Activated CD4-positive, alpha-beta T cell treated with anti-CD3 and anti-CD28 coated beads for 24 hours (primary cell): ENCODE results near the gene USP20.

Experiments
- DNase-seq, 2 donors: peaks; one replicate each; pipeline ENCODE4 v3.0.0-alpha.2; 2020; ENCODE audit warnings: low read depth in 2 of 2

The USP20 gene

GRCh38 chr9:129875181-129875611, 39.9 kb downstream of the USP20 start:
- no peak for DNase-seq

- DNase-seq: no peak
Observed at GRCh38 chr9:129875687-129876395, 40.6 kb downstream of the USP20 start.

GRCh38 chr9:129876815-129877214, 41.6 kb downstream of the USP20 start:
- no peak for DNase-seq

- DNase-seq: no peak
Observed at GRCh38 chr9:129878291-129878690, 43.0 kb downstream of the USP20 start.

GRCh38 chr9:129879103-129879699, 43.9 kb downstream of the USP20 start:
- DNase-seq: no peak

GRCh38 chr9:129879991-129880653, 44.9 kb downstream of the USP20 start:
- no peak for DNase-seq

GRCh38 chr9:129880654-129881546, 45.6 kb downstream of the USP20 start:
- DNase-seq: no peak

GRCh38 chr9:129881547-129882324, 46.5 kb downstream of the USP20 start:
- DNase-seq: no peak

- peak; percentile 92 to 97 for DNase-seq
Observed at GRCh38 chr9:129884220-129885017, 49.2 kb downstream of the USP20 start.

GRCh38 chr9:129885018-129885669, 49.9 kb downstream of the USP20 start:
- no peak for DNase-seq

- DNase-seq: peak; percentile 85 to 89
Observed at GRCh38 chr9:129885670-129886106, 50.4 kb downstream of the USP20 start.

GRCh38 chr9:129886226-129887174, 51.2 kb downstream of the USP20 start:
- DNase-seq: no peak

GRCh38 chr9:129887334-129888292, 52.4 kb downstream of the USP20 start:
- DNase-seq: no peak

- peak; percentile 78 to 82 for DNase-seq
Observed at GRCh38 chr9:129888293-129889121, 53.2 kb downstream of the USP20 start.

GRCh38 chr9:129889122-129889940, 54.1 kb downstream of the USP20 start:
- no peak for DNase-seq
